Ovary (tissue), 9 donors: ENCODE results near the gene TOM1L2. TPM values are rescaled to one million over a fixed set of nuclear protein-coding genes. Genes with fewer than 3 reads are reported as not detected.

Source experiments
- DNase-seq, 5 donors: peaks; one replicate each; pipeline ENCODE4 v3.0.0-alpha.2; 2019 to 2020
- H3K27ac ChIP-seq, 2 donors: fragments of 200-600 bp; one replicate each; pipeline versions ENCODE4 v1.5.1 to v1.8.0; 2019 to 2022
- H3K27me3 ChIP-seq: fragments of 200-600 bp; one replicate; pipeline ENCODE4 v1.8.0; 2022
- H3K36me3 ChIP-seq: fragments of 200-600 bp; sonication (generic); one replicate; pipeline ENCODE4 v1.5.1; 2019
- H3K4me1 ChIP-seq: one replicate; pipeline ENCODE4 v1.8.1; 2013; ENCODE audit warnings: mild to moderate bottlenecking, moderate library complexity; ENCODE audit not compliant: insufficient read depth
- H3K4me3 ChIP-seq: fragments of 200-600 bp; sonication (generic); one replicate; pipeline ENCODE4 v1.5.1; 2017
- H3K9me3 ChIP-seq, 2 donors: fragments of 200-600 bp in 1 of 2; sonication (generic) in 1 of 2; one replicate each; pipeline versions ENCODE4 v1.5.1 to v1.8.1; 2013 to 2019; ENCODE audit warnings: mild to moderate bottlenecking in 1 of 2, moderate library complexity in 1 of 2
- CTCF ChIP-seq, 3 donors: fragments of 450-650 bp in 2 of 3; fragments of 200-600 bp in 1 of 3; IDR thresholded peaks; one replicate each; pipeline versions ENCODE4 v1.5.1 to v1.8.0; 2016 to 2022; ENCODE audit warnings: antibody characterized with exemption in 3 of 3, mild to moderate bottlenecking in 1 of 3
- EP300 ChIP-seq: sonication (generic); formaldehyde crosslinking; IDR thresholded peaks from one replicate; pipeline ENCODE4 v1.6.1; 2017; ENCODE audit warnings: antibody characterized with exemption
- POLR2A ChIP-seq: fragments of 450-650 bp; IDR thresholded peaks from one replicate; pipeline ENCODE4 v1.6.1; 2017; ENCODE audit warnings: antibody characterized with exemption, mild to moderate bottlenecking, moderate library complexity
- WGBS, 3 donors: extraction: QIAGEN DNeasy Blood & Tissue Kit in 1 of 3; methylation state at CpG; one replicate each; pipeline versions ENCODE4 v1.1.5 to v1.1.7; 2013 to 2017; 5-methylcytosine and 5-hydroxymethylcytosine counted together
- intact Hi-C, 4 donors: fragments of 100-400 bp; cut with DNase I; formaldehyde crosslinking; loops; one replicate each; pipeline versions ENCODE4 v1.11.0 to v1.15.1; 2022 to 2023
- polyA plus RNA-seq, 2 donors: library from polyadenylated mRNA; stranded (reverse); fragments of 200-250 nt in 1 of 2; fragments of 350-450 nt in 1 of 2; fragmentation: Illumina TruSeq in 1 of 2; extraction: RNeasy Lipid Tissue Mini Kit (QIAGEN cat#74804) in 1 of 2; gene quantifications; one replicate each; pipeline ENCODE4 v1.2.3, GENCODE V29; 2013 to 2014
- total RNA-seq, 7 donors: library from RNA; depleted of rRNA in 2 of 7; stranded (reverse); fragments of >200 nt in 2 of 7; fragmentation: NEBNext Ultra II Directional in 3 of 7; extraction: Animal tissue kit (Norgen Biotek cat#: 25700) in 3 of 7; gene quantifications; one replicate each; pipeline versions ENCODE4 v1.1.0 to v1.2.4, GENCODE V29; 2016 to 2023
- donor health status: DM: no; HTN: no; CAD: no; lungs with moderate emphysema.
- donor health status: DM: no; HTN: no; CAD: no.
- donor health status: Bipolar disorder and iron deficiency.
- donor health status: DM: yes; HTN: yes; CAD: no.
- donor health status: DM: no; HTN: no; CAD: no.
- donor health status: DM: yes; HTN: yes; CAD: no.

Gene TOM1L2
- total and polyA plus RNA-seq, 9 donors = 25.6 to 62.5 (median 45.9) TPM

GRCh38 chr17:17892009-17892408, 80.2 kb downstream of the TOM1L2 start:
- H3K4me1 ChIP-seq = no peaks in the 10 kb centered on the region
- no peaks in the 10 kb centered on the region for H3K27me3 ChIP-seq
- DNase-seq = no peak
- no peak overlapping the region for H3K4me3 ChIP-seq
- WGBS, 3 donors = 88 to 95% (median 92%) methylated on average over 6 of the region's 6 CpGs
- H3K36me3 ChIP-seq = no peaks in the 10 kb centered on the region
- no peaks in the 10 kb centered on the region for H3K9me3 ChIP-seq
- H3K27ac ChIP-seq = no peak overlapping the region
- intact Hi-C loops = loop anchor here in 2 of 4 donors (10.0 kb wide), 1 partner anchor 143 kb away; the partner anchor contains the start of genes ATPAF2 (in 2 of the 2) and GID4 (in 2 of the 2)
- TF ChIP-seq POLR2A (no peak), CTCF (IDR thresholded peaks at IDR 0.05) (no peak), EP300 (no peak)

- no peaks in the 10 kb centered on the region for H3K36me3 ChIP-seq
- no peak overlapping the region for H3K4me3 ChIP-seq
- H3K9me3 ChIP-seq = no peaks in the 10 kb centered on the region
- H3K27ac ChIP-seq = no peak overlapping the region
- TF ChIP-seq CTCF (IDR thresholded peaks at IDR 0.05) (peak in 2 of 3 donors; percentile 42), EP300 (no peak)
- peak in 1 of 5 donors; percentile 65 for DNase-seq
- H3K27me3 ChIP-seq = no peaks in the 10 kb centered on the region
- no peaks in the 10 kb centered on the region for H3K4me1 ChIP-seq
- intact Hi-C loops = loop anchor here in 2 of 4 donors (10.0 kb wide), 1 partner anchor 144 kb away; the partner anchor contains the start of genes ATPAF2 (in 2 of the 2) and GID4 (in 2 of the 2)
- 89 to 97% (median 95%) methylated on average over 5 of the region's 5 CpGs for WGBS, 3 donors
These were observed 81.1 kb downstream of the TOM1L2 start for GRCh38 chr17:17890773-17891759.

GRCh38 chr17:17889922-17890321, 82.3 kb downstream of the TOM1L2 start:
- Histone ChIP-seq H3K9me3 (no peaks in the 10 kb centered on the region), H3K27ac (no peak overlapping the region), H3K27me3 (no peaks in the 10 kb centered on the region), H3K36me3 (no peaks in the 10 kb centered on the region), H3K4me1 (no peaks in the 10 kb centered on the region), H3K4me3 (no peak overlapping the region)
- no peak for DNase-seq
- TF ChIP-seq POLR2A (no peak), CTCF (IDR thresholded peaks at IDR 0.05) (no peak), EP300 (no peak)
- intact Hi-C loops = loop anchor here in 3 of 4 donors (10.0 kb wide), 2 partner anchors 135 to 145 kb away; partner anchors contain the start of genes ATPAF2 (in 2 of the 3) and GID4 (in 2 of the 3)
- 95 to 99% (median 97%) methylated on average over 2 of the region's 2 CpGs for WGBS, 3 donors

GRCh38 chr17:17888821-17889220, 83.4 kb downstream of the TOM1L2 start:
- no peaks in the 10 kb centered on the region for H3K9me3 ChIP-seq
- no peak overlapping the region for H3K4me3 ChIP-seq
- DNase-seq = no peak
- TF ChIP-seq POLR2A (no peak), CTCF (IDR thresholded peaks at IDR 0.05) (no peak), EP300 (no peak)
- WGBS, 3 donors = 82 to 87% (median 85%) methylated on average over 7 of the region's 7 CpGs
- H3K27me3 ChIP-seq = no peaks in the 10 kb centered on the region
- intact Hi-C loops = loop anchor here in 1 of 4 donors (10.0 kb wide), 1 partner anchor 136 kb away; no protein-coding TSS in a partner anchor
- H3K36me3 ChIP-seq = no peaks in the 10 kb centered on the region
- H3K4me1 ChIP-seq = no peaks in the 10 kb centered on the region
- no peak overlapping the region for H3K27ac ChIP-seq
